Hindlimb muscle (tissue), 1 donor: Measurements from ENCODE around the gene ALLC. TPM values are rescaled to one million over a fixed set of nuclear protein-coding genes. Genes with fewer than 3 reads are reported as not detected.
"Not testable (repeated sequence)": the region's sequence is repeated elsewhere in the genome, so short reads cannot be mapped to it uniquely, and the experiment has no call there.

ENCODE experiments used
- DNase-seq: peaks from one replicate; pipeline ENCODE4 v3.0.0-alpha.2; 2013
- polyA plus RNA-seq: library from polyadenylated mRNA; unstranded; fragments of 120-200 nt; gene quantifications from one replicate; pipeline ENCODE4 v1.2.1, GENCODE V29; 2013; ENCODE audit not compliant: insufficient read length

The ALLC gene
- not detected for polyA plus RNA-seq

DNA sequence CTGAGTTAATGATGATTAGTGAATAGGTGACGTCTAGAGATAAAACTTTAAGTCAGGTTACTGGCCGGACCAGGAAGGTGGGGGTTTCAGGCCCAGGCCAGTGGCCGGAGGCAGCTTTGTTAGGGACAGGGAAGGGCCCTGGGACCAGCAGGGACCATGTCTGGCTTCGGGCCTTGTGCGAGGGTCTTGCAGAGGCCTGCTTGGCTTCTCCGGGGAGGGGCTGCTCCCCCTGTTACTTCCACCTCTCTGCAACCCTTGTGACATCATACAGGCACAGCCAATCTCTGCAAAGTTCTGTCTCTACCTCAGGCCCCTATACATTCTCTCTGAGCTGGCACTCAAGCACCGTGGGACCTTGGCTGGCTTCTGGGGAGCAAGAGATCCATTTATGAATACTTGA lies at the start of gene ALLC:
TSS of gene ALLC (plus strand) at position 320 of the 400 bp plus-strand sequence. CDS start 12,958 bp downstream, outside the sequence.
- DNase-seq, result no peak

GRCh38 chr2:3608373-3609278 lies 49.4 kb upstream of the ALLC start:
- DNase-seq, result no peak

GRCh38 chr2:3609279-3609673 lies 48.7 kb upstream of the ALLC start:
- DNase-seq, result not testable (repeated sequence)

DNA sequence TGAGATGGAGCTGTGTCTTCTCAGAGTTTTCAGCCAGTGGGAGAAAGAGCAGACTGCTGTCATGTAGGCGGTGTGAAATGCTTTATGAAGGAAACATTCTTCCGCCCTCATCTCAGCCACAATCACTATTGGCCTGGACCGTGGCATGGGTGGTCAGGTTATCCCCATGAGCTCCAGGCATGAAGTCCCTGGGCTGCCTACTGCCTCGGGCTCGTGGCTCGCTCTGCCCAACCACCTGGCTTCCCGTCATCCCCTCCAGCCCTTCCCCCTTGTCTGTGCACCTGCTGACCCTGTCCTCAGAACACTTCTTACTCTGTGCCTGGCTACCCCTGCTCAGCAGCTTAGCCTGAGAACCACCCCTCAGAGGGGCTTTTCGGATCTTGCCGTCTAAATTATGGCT lies 47.6 kb upstream of the ALLC start:
- no peak for DNase-seq

DNA sequence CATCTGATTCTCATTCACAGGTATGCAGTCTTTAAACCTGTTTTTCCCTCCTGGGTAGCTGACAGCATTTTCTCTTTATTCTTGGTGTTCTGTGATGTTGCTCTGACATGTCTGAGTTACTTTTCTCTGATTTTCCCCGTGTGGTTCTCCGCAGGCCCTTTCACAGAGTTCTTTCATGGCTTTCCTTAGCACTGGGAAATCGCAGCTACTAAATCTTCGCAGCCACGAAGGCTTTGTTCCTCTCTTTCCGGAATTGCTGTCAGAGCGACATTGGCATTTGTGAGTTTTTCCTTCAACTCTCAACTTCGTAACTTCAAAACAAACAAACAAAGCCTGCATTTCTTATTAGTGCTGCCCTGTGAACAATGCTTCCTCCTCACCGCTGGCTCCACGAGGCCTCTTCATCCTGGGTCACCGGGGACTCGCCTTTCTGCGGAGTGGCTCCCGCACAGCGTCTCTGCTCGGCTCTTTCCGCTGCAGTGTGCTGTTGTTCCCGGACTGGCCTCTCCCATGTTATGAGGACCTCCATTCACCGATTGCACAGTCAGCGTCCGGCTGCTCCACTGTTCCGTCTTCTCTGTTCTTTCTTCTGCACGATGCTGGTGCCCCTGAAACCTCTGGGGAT lies 47.0 kb upstream of the ALLC start:
- DNase-seq, result no peak

DNA sequence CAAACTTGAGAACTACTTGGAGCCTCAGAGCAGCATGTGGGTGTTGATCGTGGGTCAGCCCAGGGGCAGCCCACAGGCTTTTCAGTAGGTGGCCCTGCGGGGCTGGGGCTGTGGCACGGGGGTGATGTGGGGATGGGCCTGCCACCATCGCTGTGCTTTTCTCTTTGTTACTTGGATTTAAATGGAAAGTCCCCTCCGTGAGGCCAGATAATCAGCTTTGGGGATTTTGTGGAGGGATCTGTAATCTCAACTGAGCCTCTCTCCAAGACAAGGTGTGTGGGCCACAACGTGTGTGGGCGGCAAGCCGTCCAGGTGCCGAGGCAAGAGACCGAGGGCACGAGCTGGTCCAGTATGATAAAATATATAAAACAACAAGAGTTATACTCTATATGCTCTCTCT lies 46.4 kb upstream of the ALLC start:
- DNase-seq, result no peak

GRCh38 chr2:3612639-3613523 lies 45.1 kb upstream of the ALLC start:
- no peak for DNase-seq

DNA sequence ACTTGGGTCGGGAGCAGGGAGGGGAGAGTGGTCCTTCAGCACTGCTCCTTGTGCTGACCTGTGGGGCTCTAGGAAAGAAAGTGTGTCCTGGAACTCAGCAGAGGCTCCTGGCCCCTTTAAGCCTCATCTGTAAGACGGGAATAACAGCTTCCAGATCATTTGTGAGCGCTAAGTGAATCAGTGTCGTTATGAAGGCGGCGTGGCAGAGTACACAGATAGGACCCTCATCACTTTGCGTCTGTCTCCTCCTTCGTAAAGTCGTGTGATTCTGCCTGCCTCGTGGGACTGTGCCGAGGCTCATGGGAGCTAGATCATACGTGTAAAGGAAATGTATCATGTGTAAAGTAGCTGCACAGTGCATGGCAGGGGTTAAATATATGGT lies 44.5 kb upstream of the ALLC start:
- no peak for DNase-seq

GRCh38 chr2:3614743-3615142 lies 43.3 kb upstream of the ALLC start:
- not testable (repeated sequence) for DNase-seq

GRCh38 chr2:3615541-3616200 lies 42.3 kb upstream of the ALLC start:
- not testable (repeated sequence) for DNase-seq

GRCh38 chr2:3616435-3617197 lies 41.4 kb upstream of the ALLC start:
- DNase-seq, result not testable (repeated sequence)

GRCh38 chr2:3617198-3617890 lies 40.7 kb upstream of the ALLC start:
- DNase-seq, result no peak

GRCh38 chr2:3618367-3618766 lies 39.6 kb upstream of the ALLC start:
- DNase-seq, result no peak

DNA sequence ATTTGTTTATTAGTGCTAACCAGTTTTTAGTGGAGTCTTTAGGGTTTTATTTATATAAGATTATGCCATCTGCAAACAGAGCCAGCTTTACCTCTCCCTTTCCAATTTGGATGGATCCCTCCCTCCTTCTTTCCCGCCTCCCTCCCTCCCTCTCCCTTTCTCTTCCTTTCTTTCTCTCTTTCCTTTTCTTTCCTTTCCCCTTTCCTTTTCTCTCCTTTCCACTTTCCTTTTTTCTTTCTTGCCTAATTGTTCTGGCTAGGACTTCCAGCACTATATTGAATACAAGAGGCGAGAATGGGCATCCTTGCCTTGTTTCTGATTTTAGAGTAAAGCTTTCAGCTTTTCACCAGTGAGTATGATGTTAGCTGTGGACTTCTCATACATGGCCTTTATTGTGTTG lies 39.0 kb upstream of the ALLC start:
- no peak for DNase-seq

GRCh38 chr2:3619661-3620060 lies 38.3 kb upstream of the ALLC start:
- not testable (repeated sequence) for DNase-seq

GRCh38 chr2:3620834-3621233 lies 37.2 kb upstream of the ALLC start:
- no peak for DNase-seq

- DNase-seq, result no peak
Observed at GRCh38 chr2:3622967-3623366, 35.0 kb upstream of the ALLC start.

DNA sequence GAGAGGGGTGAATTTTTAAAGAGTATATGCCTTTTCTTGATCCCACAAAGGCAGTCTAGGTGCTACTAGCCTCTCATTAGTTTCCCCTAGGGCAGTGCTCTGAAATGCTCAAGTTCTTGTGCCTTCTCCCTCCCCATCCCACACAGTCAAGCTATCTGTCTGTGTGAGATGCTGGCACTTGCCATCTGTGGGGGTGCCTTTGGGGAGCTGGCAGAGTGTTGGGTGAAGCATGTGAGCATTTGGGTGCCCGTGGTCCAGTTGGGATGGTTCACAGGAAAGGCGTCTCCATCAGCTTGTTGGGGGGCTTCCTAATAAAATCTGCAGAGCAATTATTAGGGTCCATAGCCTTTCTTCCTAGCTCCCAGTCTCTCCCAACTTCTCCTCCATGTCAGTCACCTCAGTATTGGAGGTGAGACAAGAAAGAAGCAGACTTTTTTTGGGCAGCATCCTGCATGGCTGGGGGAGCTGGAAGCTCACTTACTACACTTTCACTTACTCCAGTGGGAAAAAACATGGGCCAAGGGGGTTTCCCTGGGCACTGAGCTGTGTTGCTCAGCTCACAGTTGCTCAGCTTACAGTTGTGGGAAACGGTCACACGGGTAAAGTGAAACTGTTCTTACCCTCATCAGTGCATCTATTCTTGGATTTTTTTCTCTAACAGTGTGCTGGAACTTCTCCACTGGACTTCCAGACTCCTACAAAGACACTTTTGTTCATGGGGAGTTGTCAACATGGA lies 33.8 kb upstream of the ALLC start:
- no peak for DNase-seq

GRCh38 chr2:3625186-3625585 lies 32.8 kb upstream of the ALLC start:
- DNase-seq, result no peak

DNA sequence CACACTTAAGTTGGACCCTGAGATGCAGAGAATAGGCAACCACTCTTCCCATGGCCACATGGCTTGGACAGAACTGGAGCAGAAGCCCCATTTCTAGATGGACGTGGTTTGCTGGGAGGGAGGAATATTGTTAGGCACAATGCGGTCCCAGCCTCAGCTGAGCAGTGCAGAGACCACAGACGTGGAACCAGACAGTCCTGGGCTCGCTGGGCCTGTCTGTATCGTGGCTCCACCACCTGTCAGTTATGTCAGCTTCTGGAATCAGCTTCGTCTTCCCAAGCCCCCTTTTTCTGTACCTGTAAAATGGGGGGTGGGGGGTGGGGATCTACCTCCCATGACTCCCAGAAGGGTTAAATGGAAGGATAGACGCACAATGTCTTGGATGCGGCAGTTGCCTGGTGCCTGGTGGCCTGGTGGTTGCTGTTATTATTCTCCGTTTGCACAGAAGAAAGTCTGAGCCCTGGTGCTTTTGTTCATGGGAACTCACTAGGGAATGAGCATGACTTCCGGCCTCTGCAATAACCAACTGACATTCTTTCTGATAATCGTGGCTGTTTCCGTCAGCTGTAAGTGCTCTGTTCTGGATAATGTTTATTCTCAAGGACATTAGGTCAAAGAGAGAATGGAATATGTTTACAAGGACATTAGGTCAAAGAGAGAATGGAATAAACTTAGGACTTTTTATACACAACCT lies 31.7 kb upstream of the ALLC start:
- no peak for DNase-seq
